Mucosa of descending colon (tissue), 3 donors: ENCODE data around the gene KCNN3. TPM values are rescaled to one million over a fixed set of nuclear protein-coding genes. Genes with fewer than 3 reads are reported as not detected.

Experiments used
- ATAC-seq: fragments of 200-7000 bp; cut with Tn5 transposase; one replicate; pipeline ENCODE4 v1.9.1; 2020; ENCODE audit warnings: mild to moderate bottlenecking, moderate library complexity
- DNase-seq, 3 donors: peaks; one replicate each; pipeline ENCODE4 v3.0.0-alpha.2; 2020
- H3K36me3 ChIP-seq: fragments of 200-600 bp; one replicate; pipeline ENCODE4 v1.8.0; 2021; ENCODE audit warnings: low read depth, mild to moderate bottlenecking
- H3K4me1 ChIP-seq: fragments of 200-600 bp; one replicate; pipeline ENCODE4 v1.8.0; 2021; ENCODE audit warnings: low read depth, mild to moderate bottlenecking
- H3K4me3 ChIP-seq: fragments of 200-600 bp; one replicate; pipeline ENCODE4 v1.8.0; 2021; ENCODE audit warnings: mild to moderate bottlenecking
- H3K9me3 ChIP-seq: fragments of 200-600 bp; one replicate; pipeline ENCODE4 v1.8.0; 2021; ENCODE audit warnings: mild to moderate bottlenecking
- intact Hi-C, 2 donors: fragments of 100-400 bp; cut with DNase I in 1 of 2; cut with micrococcal nuclease in 1 of 2; formaldehyde crosslinking; loops; one replicate each; pipeline versions ENCODE4 v1.11.0 to v1.11.1; 2022; cut with DNase I, micrococcal nuclease
- total RNA-seq, 3 donors: library from RNA; stranded (reverse); fragmentation: NEBNext Ultra II Directional in 2 of 3; extraction: Animal tissue kit (Norgen Biotek cat#: 25700) in 2 of 3; gene quantifications; one replicate each; pipeline versions ENCODE4 v1.2.1 to v1.2.4, GENCODE V29; 2021 to 2023
- TF ChIP-seq, protein P1 (sequence below): fragments of 200-600 bp; IDR thresholded peaks from one replicate; pipeline ENCODE4 v1.8.0; 2022; ENCODE audit warnings: antibody characterized with exemption, mild to moderate bottlenecking
- donor health status: DM: no; HTN: no; CAD: no; lungs with moderate emphysema.
- donor health status: DM: no; HTN: no; CAD: no.
- donor health status: DM: no; HTN: yes; CAD: no.

Gene KCNN3
- total RNA-seq, 3 donors from 2014 or later, result 1.5 to 19.3 (median 2.0) TPM

DNA sequence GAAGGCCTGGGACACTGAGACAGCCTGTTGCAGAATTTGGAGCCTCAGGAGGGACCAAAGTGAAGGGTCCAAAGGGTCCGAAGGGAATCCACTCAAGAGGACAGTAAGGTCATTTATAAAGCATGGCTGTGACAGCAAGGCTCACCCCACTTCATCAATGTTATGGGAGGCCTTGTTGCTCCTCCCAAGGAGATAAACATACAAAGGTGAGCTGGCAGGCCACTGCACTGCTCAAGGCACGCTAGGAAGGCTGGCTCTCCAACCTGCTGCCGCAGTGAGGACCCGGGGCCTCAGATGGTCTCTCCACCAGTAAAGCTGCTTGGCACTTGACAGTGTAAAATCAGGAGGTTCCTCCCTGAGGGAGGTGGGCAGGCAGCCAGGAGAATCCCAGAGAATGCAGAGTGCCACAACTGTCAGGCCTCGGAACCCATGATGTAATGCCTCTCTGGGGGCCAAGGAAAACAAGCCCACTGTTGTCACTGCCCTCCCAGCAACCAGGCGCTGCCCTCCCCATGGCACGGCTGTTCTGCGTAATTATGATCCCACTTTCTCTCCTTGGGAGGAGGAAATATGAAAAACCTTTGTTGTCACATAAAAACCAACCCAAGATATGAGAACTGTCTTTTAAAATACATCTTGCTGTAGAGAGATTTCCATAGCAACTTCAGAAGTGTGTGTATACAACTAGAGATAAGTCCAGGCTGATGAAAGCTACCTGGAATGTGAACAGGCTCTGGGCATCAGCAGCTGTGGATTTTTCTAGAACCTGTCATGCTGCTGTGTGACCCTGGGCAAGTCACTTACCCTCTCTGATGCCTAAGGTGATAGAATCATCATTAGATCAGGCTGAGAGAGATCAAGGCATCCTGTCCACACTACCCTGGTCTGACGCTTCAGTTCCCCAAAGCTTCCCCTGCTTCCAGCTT, 102.5 kb downstream of the KCNN3 start:
- Histone ChIP-seq H3K9me3 (no peaks in the 10 kb centered on the region), H3K4me1 (no peaks in the 10 kb centered on the region), H3K4me3 (no peak overlapping the region), H3K36me3 (no peaks in the 10 kb centered on the region)
- DNase-seq (no peak), ATAC-seq (no peak)
- intact Hi-C loops, result no loop called here
- TF ChIP-seq, protein P1, sequence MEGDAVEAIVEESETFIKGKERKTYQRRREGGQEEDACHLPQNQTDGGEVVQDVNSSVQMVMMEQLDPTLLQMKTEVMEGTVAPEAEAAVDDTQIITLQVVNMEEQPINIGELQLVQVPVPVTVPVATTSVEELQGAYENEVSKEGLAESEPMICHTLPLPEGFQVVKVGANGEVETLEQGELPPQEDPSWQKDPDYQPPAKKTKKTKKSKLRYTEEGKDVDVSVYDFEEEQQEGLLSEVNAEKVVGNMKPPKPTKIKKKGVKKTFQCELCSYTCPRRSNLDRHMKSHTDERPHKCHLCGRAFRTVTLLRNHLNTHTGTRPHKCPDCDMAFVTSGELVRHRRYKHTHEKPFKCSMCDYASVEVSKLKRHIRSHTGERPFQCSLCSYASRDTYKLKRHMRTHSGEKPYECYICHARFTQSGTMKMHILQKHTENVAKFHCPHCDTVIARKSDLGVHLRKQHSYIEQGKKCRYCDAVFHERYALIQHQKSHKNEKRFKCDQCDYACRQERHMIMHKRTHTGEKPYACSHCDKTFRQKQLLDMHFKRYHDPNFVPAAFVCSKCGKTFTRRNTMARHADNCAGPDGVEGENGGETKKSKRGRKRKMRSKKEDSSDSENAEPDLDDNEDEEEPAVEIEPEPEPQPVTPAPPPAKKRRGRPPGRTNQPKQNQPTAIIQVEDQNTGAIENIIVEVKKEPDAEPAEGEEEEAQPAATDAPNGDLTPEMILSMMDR, result no peak

DNA sequence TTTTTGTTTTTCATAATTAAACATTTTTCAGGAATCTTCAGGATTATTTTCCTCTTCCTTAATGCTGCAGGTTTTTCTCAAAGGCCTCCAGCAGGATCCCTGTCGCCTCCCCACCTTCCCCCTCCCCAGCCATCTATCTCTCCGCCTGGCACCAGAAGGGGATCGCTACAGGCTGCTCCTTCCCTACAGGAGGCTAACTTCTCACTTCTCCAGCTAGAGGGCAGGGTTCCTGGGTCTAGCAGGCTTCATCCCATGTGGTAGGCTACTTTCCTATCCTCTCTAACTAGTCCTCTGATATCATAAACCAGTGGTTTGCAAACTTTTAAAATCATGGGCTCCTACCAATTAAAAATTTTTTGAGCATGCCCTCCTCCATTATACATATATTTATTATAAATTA, 104.1 kb downstream of the KCNN3 start:
- no peaks in the 10 kb centered on the region for H3K36me3 ChIP-seq
- H3K4me3 ChIP-seq, result no peak overlapping the region
- DNase-seq (peak in 1 of 3 donors; percentile 33), ATAC-seq (peak; percentile 42)
- no peaks in the 10 kb centered on the region for H3K9me3 ChIP-seq
- no peaks in the 10 kb centered on the region for H3K4me1 ChIP-seq
- TF ChIP-seq, protein P1, result no peak
- intact Hi-C loops, result no loop called here

DNA sequence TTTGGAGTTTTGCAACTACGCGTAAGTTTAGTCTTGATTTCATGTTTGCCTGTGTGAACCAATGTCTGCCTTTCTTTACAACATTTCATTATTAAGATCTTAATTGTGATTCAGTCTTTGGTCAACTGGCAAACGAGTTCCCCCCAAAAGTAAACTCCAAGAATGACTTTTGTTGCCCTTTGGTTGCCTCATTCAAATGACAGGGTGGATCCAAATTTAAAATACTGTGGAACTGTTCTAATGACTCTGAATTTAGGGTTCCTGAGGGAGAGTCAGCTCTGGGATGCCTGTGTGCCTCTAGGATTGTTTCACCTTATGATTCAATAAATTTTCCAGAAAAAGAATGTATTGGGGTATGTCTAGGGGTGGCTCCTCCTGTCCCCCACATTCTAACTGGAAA, 105.3 kb downstream of the KCNN3 start:
- ATAC-seq, result no peak
- Histone ChIP-seq H3K9me3 (no peaks in the 10 kb centered on the region), H3K4me3 (no peak overlapping the region), H3K36me3 (no peaks in the 10 kb centered on the region), H3K4me1 (peaks cover 11% of the 10 kb centered on the region)
- TF ChIP-seq, protein P1, result no peak
- DNase-seq, result no peak
- intact Hi-C loops, result no loop called here

DNA sequence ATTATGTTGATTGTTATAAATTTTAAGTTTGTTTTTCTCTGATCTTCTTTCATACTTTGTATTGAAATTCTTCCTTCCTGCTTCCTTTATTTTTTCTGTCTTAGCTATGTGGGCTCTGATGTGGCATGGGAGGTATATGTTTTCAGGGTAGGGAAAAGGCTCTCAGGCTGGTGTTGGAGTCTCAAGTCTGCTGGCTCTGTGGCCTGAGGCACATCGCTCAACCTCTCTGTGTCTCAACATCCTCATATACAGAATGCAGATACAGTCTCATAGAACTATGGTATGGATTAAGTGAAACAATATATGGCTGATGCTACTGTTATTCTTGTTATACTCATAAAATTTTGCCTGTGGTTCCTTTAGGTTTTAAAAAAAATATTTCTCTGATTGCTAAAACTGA, 105.9 kb downstream of the KCNN3 start:
- Histone ChIP-seq H3K4me3 (no peak overlapping the region), H3K36me3 (no peaks in the 10 kb centered on the region), H3K9me3 (no peaks in the 10 kb centered on the region), H3K4me1 (peaks cover 11% of the 10 kb centered on the region)
- intact Hi-C loops, result no loop called here
- TF ChIP-seq, protein P1, result no peak
- no peak for DNase-seq
- ATAC-seq, result no peak

DNA sequence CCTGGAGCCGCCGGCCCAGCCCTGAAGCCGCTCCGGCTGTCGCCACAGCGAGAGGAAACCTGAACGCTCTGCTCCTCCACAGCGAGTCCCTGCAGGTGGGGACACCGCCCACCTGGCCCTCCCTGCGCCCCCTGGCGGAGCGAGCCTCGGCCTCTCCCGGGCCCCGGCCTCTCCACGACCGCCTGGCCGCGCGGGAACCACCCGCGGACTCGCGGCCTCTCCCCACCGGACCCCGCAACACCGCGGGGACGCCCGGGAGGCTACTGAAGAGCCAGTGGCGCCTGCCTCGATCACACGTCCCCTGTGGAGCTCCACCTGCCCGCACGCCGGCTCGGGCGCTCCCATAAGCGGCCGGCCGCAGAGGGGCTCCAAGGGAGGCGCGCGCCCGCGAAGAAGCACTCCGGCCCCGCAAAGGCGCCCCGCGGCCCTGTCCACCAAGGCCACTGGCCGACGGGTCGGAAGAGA, 109.6 kb downstream of the KCNN3 start:
- Histone ChIP-seq H3K4me3 (no peak overlapping the region), H3K9me3 (no peaks in the 10 kb centered on the region), H3K4me1 (peaks cover 11% of the 10 kb centered on the region), H3K36me3 (no peaks in the 10 kb centered on the region)
- TF ChIP-seq, protein P1, result peak; percentile 78
- DNase-seq (peak; percentile 73 to 85 (median 84)), ATAC-seq (peak; percentile 98)
- intact Hi-C loops, result no loop called here
